Lung microvascular endothelial cell (primary cell): ENCODE data around the gene CTSZ. TPM values are rescaled to one million over a fixed set of nuclear protein-coding genes. Genes with fewer than 3 reads are reported as not detected.
A peak's percentile ranks its signal among the peaks of the same experiment; 100 is the strongest.
"Not testable (repeated sequence)": the region's sequence is repeated elsewhere in the genome, so short reads cannot be mapped to it uniquely, and the experiment has no call there.

Source experiments
- DNase-seq, 2 donors: peaks; one replicate each; pipeline versions ENCODE4 v3.0.0 to v3.0.0-alpha.2; 2010; ENCODE audit warnings: low read depth in 2 of 2
- total RNA-seq: library from RNA; depleted of rRNA; stranded (reverse); fragments of >200 nt; gene quantifications from 2 replicates; pipeline ENCODE4 v1.2.1, GENCODE V29; 2014

The CTSZ gene
- total RNA-seq, 1 donor from 2014 or later = 287 TPM

GRCh38 chr20:59014680-59015389 is 7.8 kb upstream of the CTSZ start:
- DNase-seq = no peak

- DNase-seq = peak in 1 of 2 donors; percentile 50
Measured at GRCh38 chr20:59013959-59014608, 7.0 kb upstream of the CTSZ start.

DNA sequence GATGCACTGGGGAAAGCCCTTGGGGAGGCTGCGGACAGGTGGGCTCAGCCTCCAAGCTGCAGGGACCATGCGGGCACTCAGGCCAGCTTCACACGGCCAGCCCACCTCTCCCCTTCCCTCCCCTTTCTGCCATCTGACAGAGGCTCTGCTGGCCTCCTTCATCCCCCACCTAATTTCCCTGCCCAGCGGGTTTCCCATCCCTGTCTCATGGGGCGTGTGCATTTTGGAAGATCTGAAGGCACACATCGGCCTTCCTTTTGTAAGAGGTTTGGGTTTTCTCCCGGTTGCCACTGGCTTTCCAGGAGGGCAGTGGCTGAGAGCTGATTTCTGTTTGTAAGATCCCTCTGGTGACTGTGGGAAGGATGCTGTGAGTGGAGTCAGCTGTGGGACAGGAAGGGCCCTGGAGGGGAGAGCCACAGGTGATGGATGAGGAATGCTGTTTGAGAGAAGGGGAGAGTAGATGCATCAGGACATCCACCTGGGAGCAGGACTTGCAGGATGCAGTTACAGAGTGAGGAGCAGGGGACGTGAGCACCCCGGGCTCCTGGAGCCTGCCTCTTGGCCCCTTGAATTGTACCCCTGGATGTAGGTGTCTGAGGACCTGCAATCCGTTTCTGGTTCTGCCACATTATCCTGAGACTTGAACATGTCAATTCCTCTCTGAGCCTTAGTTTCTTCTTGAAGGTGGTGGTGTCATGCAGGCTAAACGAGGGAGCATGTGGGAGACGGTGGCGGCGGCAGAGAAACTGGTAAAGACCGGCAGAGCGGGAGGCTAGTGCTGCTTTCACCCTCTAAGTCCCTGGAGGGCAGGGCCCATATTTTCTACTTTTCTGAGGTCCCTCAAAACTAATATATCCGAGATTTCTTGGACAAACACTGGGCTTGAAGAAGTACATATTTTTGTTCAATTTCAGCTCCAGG is 6.2 kb upstream of the CTSZ start:
- DNase-seq = no peak

DNA sequence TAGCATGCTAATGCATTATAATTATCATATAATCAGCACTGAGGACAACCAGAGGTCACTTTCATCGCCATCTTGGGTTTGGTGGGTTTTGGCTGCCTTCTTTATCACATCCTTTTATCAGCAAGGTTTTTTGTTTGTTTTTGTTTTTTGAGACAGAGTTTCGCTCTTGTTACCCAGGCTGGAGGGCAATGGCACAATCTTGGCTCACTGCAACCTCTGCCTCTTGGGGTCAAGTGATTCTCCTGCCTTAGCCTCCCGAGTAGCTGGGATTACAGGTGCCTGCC is 4.8 kb upstream of the CTSZ start:
- DNase-seq = not testable (repeated sequence)

- peak; percentile 97 for DNase-seq
Measured at GRCh38 chr20:59010995-59011873, 4.2 kb upstream of the CTSZ start.

GRCh38 chr20:59010321-59010994 is 3.4 kb upstream of the CTSZ start:
- peak; percentile 58 to 68 for DNase-seq

GRCh38 chr20:59008715-59009336 is 1.8 kb upstream of the CTSZ start:
- no peak for DNase-seq

DNA sequence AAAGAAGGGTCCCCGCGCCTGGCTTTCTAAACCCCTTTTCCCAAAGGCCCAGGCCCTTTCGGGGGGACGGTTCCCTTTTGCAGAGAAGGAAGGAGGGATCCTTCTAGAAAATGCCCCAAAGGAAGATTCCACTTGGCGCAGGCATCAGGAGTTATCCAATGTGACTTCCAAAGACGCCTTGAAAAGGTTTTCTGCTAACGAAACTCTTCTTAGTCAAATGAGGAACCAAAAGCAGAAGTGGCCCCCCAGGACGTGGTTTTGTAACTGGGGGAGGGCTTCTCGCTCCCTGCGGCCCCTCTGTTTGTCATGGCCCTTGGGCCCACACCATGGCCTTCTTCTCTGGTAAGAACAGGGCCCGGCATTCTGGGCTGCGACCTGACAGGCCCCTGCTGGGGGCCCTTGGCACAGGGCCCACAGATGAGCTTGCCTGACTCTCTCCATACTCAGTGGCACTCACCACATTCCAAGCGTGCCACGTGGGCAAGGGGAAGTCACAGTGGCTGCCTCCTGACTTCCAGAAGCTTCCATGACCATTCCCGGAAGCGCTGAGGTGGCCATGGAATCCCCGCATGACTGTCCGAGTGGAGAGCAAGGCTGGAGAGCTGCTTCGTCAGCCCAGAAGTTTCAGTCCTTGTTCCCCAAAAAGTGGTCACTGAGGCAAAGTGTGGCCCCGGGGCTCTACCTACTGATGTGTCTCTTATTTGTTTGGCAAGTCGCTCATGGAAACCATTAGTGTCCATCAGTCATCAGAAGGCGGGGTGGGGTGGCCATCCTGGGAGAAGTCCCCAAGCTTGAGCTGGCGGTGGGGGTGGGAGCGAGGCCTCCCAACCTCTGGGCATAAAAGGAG is 834 bp upstream of the CTSZ start:
- peak in 1 of 2 donors; percentile 67 for DNase-seq

GRCh38 chr20:59006167-59006863 is 739 bp downstream of the CTSZ start:
- DNase-seq = peak; percentile 53 to 68

- DNase-seq = no peak
Measured at GRCh38 chr20:59005523-59006166, 1.4 kb downstream of the CTSZ start.

GRCh38 chr20:59004763-59005522 is 2.1 kb downstream of the CTSZ start:
- peak; percentile 37 to 84 for DNase-seq

- DNase-seq = peak in 1 of 2 donors; percentile 42
Measured at GRCh38 chr20:59004493-59004762, 2.6 kb downstream of the CTSZ start.

GRCh38 chr20:59003836-59004492 is 3.1 kb downstream of the CTSZ start:
- DNase-seq = no peak

GRCh38 chr20:59002874-59003399 is 4.1 kb downstream of the CTSZ start:
- no peak for DNase-seq

DNA sequence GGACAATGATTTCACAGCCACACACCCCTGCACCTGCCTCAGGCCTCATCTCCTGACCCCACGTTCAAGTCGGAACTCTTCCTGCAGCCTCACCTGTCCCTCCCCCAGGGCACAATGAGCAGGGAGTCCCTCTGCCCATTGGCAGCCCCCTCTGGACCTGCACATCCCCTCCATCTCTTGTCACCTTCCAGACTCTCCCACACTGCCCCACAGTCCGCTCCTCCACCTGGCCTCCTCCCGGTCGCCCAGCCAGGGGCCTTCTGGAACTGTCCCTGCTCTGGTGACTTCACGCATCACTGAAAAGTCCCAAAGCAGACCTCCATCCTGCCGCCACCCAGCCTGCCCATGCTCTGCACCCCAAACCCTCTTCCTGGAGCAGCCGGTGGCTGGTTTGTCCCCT is 4.7 kb downstream of the CTSZ start:
- no peak for DNase-seq

GRCh38 chr20:59001449-59002171 is 5.4 kb downstream of the CTSZ start:
- DNase-seq = no peak
